ENCODE data around the gene DHTKD1. TPM values are rescaled to one million over a fixed set of nuclear protein-coding genes. Genes with fewer than 3 reads are reported as not detected.
"Not testable (repeated sequence)": the region's sequence is repeated elsewhere in the genome, so short reads cannot be mapped to it uniquely, and the experiment has no call there.

The DHTKD1 gene
- total RNA-seq, 1 donor from 2014 or later = 12.6 TPM

DNA sequence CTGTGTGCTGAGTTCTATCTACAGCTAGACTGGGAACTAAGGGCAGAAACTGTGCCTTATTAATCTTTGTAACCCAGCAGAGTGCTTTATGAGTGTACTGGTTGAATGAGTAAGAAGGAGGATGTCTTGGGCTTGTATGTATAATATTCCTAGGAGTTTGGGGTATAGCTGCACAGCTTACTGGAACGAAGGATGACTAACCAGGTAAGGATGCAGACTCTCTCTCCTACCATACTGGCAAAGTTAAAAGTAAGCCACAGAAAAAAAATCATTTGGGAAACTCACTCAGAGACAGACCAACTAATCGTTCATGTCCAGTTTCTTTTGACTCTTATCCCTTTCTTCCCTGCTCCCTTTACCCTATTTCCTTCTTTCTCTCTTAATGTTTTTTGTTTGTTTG is 1.4 kb upstream of the DHTKD1 start:
- DNase-seq (ENCODE audit: low spot score in 2 of 2) = no peak
- H3K9me3 ChIP-seq = no peaks in the 10 kb centered on the region
- no peak overlapping the region for H3K27ac ChIP-seq
- no peak overlapping the region for H3K4me3 ChIP-seq
- TF ChIP-seq, protein P1, sequence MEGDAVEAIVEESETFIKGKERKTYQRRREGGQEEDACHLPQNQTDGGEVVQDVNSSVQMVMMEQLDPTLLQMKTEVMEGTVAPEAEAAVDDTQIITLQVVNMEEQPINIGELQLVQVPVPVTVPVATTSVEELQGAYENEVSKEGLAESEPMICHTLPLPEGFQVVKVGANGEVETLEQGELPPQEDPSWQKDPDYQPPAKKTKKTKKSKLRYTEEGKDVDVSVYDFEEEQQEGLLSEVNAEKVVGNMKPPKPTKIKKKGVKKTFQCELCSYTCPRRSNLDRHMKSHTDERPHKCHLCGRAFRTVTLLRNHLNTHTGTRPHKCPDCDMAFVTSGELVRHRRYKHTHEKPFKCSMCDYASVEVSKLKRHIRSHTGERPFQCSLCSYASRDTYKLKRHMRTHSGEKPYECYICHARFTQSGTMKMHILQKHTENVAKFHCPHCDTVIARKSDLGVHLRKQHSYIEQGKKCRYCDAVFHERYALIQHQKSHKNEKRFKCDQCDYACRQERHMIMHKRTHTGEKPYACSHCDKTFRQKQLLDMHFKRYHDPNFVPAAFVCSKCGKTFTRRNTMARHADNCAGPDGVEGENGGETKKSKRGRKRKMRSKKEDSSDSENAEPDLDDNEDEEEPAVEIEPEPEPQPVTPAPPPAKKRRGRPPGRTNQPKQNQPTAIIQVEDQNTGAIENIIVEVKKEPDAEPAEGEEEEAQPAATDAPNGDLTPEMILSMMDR (IDR thresholded peaks at IDR 0.05) = no peak
- intact Hi-C loops (cut with DNase I) = loop anchor here (5.0 to 10.0 kb wide), 2 partner anchors 455 to 1037 kb away; partner anchors contain the start of genes OPTN and USP6NL
- no peaks in the 10 kb centered on the region for H3K36me3 ChIP-seq
- H3K27me3 ChIP-seq = no peaks in the 10 kb centered on the region
- H3K4me1 ChIP-seq = peaks cover 0 to 3% of the 10 kb centered on the region in 2 donors

DNA sequence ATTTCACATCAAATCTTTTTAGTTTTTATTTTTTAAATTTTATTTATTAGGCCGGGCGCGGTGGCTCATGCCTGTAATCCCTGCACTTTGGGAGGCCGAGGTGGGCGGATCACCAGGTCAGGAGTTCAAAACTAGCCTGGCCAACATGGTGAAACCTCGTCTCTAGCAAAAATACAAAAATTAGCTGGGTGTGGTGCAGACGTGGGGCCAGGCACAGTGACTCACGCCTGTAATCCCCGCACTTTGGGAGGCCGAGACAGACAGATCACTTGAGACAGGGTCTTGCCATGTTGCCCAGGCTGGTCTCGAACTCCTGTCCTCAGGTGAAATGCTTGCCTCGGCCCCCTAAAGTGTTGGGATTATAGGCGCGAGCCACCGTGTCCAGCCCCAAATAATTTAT is 2.7 kb downstream of the DHTKD1 start:
- not testable (repeated sequence) for H3K9me3 ChIP-seq; H3K27ac ChIP-seq; H3K27me3 ChIP-seq; H3K36me3 ChIP-seq; H3K4me1 ChIP-seq; H3K4me3 ChIP-seq; DNase-seq (ENCODE audit: low spot score in 2 of 2)
- intact Hi-C loops (cut with DNase I) = loop anchor here (5.0 kb wide), 1 partner anchor 39 kb away; no protein-coding TSS in a partner anchor

DNA sequence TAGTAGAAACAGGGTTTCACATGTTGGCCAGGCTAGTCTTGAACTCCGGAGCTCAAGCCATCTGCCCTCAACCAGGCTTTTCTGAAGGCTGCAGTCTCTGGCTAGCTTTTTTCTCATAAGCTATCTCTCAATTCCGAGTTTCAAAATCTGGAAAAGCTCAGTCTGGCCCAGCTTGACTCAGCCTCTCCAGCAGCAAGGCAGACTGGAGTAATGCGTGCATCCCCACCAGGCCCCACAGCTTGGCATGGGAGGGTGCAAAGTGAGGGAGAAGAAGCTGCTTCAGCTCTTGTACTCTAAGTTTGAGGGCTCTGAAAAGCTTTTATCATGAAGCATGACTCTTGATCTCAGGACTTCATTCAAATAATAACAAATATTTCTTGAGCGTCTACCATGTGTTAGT is 4.8 kb downstream of the DHTKD1 start:
- Histone ChIP-seq H3K27ac (no peak overlapping the region), H3K4me3 (no peak overlapping the region), H3K4me1 (peaks cover 0 to 3% of the 10 kb centered on the region in 2 donors), H3K36me3 (peaks cover 0 to 6% of the 10 kb centered on the region in 2 donors), H3K27me3 (no peaks in the 10 kb centered on the region), H3K9me3 (no peaks in the 10 kb centered on the region)
- TF ChIP-seq, protein P1 (IDR thresholded peaks at IDR 0.05) = no peak
- intact Hi-C loops (cut with DNase I) = loop anchor here (5.0 kb wide), 1 partner anchor 41 kb away; no protein-coding TSS in a partner anchor
- no peak for DNase-seq (ENCODE audit: low spot score in 2 of 2)

DNA sequence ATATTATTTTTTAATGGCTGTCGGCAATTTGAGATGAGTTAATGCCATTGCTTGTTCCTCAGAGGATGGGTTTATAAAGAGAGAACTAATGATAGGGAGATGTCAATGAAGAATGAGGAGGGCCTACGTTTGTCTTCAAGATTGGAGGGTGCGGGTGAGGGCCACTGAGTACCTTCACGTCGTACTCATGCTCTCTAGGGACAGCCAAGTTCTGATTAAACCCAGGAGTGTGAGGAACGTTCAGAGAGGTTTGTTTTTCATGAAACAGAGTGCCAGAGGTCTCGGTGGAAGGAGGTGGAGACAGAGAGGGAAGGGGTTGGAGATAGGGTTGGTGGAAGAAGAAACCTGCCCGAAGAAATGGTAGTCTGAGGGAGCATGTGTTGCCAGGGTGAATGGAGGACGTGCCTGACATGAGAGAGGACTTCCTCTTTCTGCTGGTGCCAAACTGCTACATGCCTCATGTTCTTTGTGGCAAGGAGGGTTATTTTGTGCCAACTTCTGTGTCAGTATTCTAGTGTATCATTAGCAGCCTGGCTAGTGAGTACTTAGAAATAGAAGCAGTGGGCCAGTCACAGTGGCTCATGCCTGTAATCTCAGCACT is 8.9 kb downstream of the DHTKD1 start:
- DNase-seq (ENCODE audit: low spot score in 2 of 2) = no peak
- TF ChIP-seq, protein P1 (IDR thresholded peaks at IDR 0.05) = no peak
- no peak overlapping the region for H3K27ac ChIP-seq

DNA sequence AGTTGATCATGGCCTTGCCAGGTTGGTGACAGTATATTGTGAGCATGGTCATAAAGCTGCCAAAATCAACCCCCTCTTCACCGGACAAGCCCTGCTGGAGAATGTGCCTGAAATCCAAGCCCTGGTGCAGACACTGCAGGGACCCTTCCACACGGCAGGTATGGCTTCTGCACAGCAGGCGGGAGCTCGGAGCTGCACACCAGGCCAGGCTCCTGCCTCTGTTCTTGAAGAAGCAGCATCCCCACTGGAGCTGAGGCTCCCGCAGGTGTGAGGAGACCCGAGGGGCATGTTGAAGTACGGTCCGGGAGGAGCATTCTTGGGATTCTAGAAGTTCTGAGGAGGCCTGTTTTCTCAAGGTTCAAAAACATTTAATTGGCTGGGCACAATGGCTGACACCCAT is 12.7 kb downstream of the DHTKD1 start:
- intact Hi-C loops (cut with DNase I) = no loop called here
- H3K36me3 ChIP-seq = peaks cover 14 to 40% of the 10 kb centered on the region in 2 donors

More for the DNA sequence above, 8.9 kb downstream of the DHTKD1 start:
- H3K36me3 ChIP-seq = peaks cover 0 to 19% of the 10 kb centered on the region in 2 donors
- H3K4me1 ChIP-seq = no peaks in the 10 kb centered on the region
- intact Hi-C loops (cut with DNase I) = no loop called here
- H3K4me3 ChIP-seq = no peak overlapping the region
- no peaks in the 10 kb centered on the region for H3K9me3 ChIP-seq
- no peaks in the 10 kb centered on the region for H3K27me3 ChIP-seq

DNA sequence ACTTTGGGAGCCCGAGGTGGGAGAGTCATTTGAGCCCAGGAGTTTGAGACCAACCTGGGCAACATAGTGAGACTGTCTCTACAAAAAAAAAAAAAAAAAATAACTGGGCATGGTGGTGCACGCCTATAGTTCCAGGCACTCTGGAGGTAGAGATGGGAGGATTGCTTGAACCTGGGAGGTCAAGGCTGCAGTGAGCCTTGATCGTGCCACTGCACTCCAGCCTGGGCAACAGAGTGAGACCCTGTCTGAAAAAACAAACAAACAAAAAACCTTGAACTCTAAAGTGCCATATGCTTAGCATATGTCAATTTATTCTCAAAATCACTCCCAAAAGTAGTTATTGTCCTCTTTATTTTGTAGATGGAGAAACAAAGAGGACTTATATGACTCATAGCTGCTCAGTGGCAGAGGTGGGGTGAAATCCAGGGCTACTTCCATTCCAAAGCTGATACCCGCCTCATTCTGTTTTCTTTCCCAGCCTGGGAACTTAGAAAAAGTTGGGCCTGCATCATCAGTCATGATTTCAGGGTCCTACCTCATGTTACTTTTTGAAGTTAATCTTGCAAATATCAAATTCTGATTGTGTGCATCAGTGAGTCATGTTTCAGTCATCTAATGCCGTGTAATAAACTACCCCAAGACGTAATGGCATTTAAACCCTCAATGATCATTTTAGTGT is 13.3 kb downstream of the DHTKD1 start:
- no peaks in the 10 kb centered on the region for H3K9me3 ChIP-seq
- H3K36me3 ChIP-seq = peaks cover 18 to 45% of the 10 kb centered on the region in 2 donors

More for the DNA sequence above, 12.7 kb downstream of the DHTKD1 start:
- Histone ChIP-seq H3K4me3 (no peak overlapping the region), H3K27ac (no peak overlapping the region), H3K4me1 (no peaks in the 10 kb centered on the region), H3K9me3 (no peaks in the 10 kb centered on the region), H3K27me3 (no peaks in the 10 kb centered on the region)
- TF ChIP-seq, protein P1 (IDR thresholded peaks at IDR 0.05) = no peak
- no peak for DNase-seq (ENCODE audit: low spot score in 2 of 2)

More for the DNA sequence above, 13.3 kb downstream of the DHTKD1 start:
- no peaks in the 10 kb centered on the region for H3K4me1 ChIP-seq
- H3K27me3 ChIP-seq = no peaks in the 10 kb centered on the region
- DNase-seq (ENCODE audit: low spot score in 2 of 2) = no peak
- H3K4me3 ChIP-seq = no peak overlapping the region
- TF ChIP-seq, protein P1 (IDR thresholded peaks at IDR 0.05) = no peak
- intact Hi-C loops (cut with DNase I) = no loop called here
- H3K27ac ChIP-seq = no peak overlapping the region

All from ascending aorta (tissue), 2 donors.